GM19467 (cell line): ENCODE data around the gene EFNB2.

Experiments used
- ATAC-seq: cut with Tn5 transposase; IDR thresholded peaks from one replicate; pipeline ENCODE4 v1.9.1; 2021; ENCODE audit warnings: mild to moderate bottlenecking, moderate library complexity; ENCODE audit not compliant: unreplicated experiment

Gene EFNB2

GRCh38 chr13:106526738-106527444 lies 8.6 kb downstream of the EFNB2 start:
- ATAC-seq: no peak

DNA sequence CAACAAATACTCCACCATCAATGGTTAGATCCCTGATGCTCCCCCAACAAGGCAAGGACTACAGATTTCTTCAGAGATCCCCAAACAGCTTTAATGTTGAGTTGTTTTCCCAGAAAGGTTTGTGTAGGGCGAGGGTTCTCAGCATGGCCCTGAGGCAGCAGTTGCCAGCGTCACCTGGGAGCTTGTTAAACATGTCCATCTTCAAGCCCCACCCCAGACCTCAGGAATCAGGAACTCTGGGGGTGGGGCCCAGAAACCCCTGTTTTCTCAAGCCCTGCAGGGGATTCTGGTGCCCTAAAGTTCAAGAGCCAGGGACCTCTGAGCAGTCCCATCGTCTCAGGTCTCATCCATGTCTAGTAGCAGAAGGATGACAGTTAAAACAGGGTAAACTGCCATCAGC lies 9.6 kb downstream of the EFNB2 start:
- ATAC-seq: no peak

DNA sequence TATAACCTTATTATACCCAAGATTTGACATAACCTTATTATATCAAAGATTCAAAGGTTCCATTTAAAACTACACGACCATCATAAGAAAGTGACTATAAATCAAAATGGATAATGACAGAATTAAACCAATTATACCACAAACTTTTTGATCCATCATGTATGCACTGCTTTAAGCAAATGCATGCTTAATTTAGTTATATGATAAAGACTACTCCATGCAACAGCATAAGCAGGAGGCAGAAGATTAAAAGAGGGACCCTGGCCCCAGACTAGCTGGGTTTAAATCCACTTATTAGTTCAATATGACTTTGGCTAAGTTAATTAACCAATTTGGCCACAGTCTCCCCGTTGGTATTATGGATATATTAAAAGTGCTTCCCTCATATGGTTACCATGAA lies 11.4 kb downstream of the EFNB2 start:
- ATAC-seq: no peak

DNA sequence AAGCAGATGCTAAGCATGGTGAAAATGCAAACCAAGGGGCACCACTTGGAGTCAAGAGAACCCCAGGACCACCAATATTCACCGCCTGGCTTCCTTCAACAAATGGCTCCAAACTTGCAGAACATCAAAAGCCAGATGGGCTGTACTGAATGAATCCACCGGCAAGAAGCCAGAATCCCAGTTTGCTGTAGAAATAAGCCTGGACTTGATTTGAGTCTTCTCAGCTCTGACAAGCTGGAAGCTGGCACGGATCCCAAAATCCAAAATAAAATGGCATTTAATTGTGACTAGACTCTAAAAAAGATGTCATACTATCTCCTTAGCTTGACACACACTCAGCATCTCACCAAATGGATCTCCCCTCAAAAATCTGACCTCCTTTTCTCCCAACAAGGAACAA lies 11.9 kb downstream of the EFNB2 start:
- no peak for ATAC-seq

GRCh38 chr13:106522898-106523525 lies 12.4 kb downstream of the EFNB2 start:
- no peak for ATAC-seq

GRCh38 chr13:106522112-106522705 lies 13.3 kb downstream of the EFNB2 start:
- no peak for ATAC-seq

DNA sequence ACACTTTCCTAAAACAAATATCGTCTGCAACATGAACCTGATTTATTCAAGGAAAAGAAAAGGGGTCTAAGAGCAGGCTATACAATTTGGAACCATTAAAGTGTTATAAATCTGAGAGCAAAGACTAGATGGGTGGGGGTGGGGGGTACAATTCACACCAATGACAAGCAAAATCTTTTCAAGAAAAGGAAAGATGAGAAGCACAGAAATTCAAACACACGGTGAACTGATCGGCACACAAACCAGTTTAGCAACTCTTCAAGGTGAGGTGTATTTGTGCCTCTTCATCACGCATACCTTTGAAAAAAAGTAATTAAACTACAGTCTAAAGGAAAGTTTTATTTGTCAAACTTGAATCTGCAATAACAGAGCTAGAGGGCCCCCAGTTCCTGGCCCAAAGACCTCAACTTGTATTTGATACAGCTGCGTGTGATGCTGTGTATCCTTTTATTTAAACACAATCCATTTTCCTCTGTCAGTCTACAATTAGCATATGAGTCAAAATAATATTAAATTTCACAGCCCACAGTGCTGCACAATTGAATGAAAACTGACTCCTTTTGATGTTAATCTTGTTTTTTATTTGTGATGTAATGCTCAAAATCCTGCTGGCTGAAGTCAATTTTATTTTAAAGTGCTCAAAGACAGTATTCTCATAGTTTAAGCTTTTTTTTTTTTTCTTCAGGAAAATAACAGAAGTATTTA lies 14.2 kb downstream of the EFNB2 start:
- ATAC-seq: no peak

GRCh38 chr13:106520251-106521054 lies 15.0 kb downstream of the EFNB2 start:
- no peak for ATAC-seq

DNA sequence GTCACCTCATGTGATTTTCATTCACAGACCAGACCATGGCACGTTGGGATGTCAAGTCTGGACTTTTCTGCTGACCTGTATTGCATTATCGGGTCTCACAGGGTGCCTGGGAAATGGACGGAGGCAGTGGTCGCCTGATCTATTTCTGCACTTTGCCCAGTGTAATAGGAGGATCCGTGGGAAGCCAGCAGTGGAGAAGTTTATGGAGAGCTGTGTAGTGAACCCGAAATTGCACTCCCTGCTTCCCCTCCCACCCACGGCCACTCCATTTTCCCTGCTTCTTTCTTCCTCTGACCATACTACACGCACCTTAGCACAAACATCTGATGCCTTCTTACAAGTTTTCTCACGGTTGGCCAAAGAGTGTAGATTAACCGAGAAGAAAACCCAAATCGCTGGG lies 16.9 kb downstream of the EFNB2 start:
- ATAC-seq: no peak

GRCh38 chr13:106517109-106517847 lies 18.2 kb downstream of the EFNB2 start:
- no peak for ATAC-seq

DNA sequence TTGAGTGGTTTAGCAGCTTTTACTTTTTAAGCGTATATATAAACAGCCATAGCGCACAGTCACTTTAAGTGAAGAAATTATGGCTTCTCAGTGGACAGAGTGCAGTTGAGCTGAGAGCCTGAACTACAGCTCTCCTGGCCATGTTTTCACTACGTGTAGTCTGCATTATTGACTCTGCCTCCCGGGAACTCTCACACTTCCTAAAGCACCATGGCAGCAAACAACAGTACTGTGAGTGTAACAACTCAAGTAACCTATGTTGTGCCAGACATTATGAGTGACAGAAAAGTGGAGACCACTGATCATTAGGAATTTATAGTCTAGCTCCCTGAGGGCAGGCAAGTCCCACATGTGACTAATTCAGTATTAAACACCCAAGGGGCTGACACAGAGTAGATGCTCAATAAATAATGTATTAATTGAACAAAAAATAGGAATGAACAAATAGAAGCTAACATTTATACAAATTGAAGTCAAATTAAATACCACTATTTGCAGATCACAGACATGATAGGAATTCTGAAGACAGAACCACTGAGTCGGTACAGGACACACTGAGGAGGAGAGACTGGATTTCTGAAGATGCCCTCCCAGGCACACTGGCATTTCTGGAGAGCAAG lies 19.7 kb downstream of the EFNB2 start:
- ATAC-seq: no peak

- no peak for ATAC-seq
Measured at GRCh38 chr13:106514928-106515634, 20.4 kb downstream of the EFNB2 start.

DNA sequence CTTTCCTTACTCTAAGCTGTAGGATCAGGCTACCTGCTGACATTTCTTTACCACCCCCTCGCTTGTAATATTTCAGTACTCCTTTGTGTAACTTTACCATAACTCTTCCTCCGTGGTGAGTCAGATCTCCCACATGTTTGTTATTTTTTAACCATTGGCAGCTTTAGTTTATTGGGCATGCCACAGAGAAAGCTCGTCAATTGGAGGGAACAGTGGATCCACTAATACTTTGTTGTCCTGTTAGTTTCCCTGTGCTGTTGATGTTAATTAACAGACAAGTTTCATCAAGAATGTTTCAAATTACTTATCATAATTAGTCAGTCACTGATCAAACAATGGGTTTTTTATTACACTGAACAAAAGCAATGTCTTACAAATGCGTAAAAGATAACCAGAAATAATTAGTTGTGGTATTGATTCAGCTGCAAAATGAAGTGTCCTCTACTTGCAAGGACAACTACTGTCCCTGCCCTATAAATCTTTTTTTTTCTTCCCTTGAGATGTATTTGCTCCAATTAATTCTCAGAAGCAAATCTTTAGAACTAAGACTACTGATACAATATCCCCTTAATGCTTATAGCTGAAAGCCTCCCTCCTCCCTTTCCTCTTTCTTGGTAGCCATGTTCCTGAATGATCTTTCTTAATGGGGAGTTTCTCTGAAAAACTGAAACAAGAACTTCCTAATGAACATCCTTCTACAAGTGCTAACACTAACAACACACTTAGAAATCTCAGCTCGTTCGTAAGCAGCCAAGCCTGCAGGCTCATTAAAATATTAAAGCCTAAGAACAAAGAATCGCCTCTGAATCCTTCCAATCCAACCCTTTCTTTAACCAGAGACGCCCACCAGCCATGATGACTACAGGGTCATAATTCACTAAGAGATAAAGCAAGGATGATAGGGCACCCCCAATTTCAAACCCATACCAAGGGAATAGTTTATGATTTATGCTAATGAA lies 22.2 kb downstream of the EFNB2 start:
- ATAC-seq: no peak

- peak; percentile 57 for ATAC-seq
Measured at GRCh38 chr13:106507560-106508274, 27.7 kb downstream of the EFNB2 start.

DNA sequence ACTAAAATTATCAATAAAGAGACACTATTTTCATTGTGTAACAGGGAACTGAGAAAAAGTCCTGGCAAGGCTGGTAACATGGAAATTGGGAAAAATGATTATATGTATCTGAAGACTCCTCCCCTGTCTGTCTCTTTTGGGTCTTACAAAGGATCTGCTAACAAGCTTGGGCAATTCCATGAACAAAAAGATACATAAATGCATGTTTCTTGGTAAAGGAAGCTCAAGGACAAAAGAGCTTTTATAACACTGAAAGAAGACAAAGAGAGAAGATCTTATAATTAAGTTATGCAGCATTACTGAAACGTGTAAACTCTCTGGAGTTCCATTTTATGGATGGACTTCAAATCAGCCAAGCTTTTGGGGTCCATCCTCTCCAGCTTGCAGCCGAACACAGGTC lies 29.2 kb downstream of the EFNB2 start:
- no peak for ATAC-seq

DNA sequence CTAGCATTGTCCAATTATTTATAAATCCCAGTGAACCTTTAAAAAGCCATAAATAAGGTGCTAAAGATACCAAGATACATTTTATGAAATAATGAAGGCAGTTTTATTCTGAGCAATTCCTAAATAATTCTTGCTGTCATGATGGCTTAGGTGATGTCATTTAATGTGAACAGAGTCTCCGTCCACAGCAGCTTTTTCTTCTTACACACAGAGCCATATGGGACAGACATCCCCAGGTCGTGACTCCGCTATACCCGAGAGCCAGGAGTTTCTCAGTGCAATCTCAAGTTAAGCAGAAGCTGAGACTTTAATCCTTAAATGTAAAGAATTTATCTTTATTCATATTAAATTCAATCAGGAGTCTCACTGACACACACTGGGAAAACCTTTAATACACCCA lies 29.7 kb downstream of the EFNB2 start:
- no peak for ATAC-seq

DNA sequence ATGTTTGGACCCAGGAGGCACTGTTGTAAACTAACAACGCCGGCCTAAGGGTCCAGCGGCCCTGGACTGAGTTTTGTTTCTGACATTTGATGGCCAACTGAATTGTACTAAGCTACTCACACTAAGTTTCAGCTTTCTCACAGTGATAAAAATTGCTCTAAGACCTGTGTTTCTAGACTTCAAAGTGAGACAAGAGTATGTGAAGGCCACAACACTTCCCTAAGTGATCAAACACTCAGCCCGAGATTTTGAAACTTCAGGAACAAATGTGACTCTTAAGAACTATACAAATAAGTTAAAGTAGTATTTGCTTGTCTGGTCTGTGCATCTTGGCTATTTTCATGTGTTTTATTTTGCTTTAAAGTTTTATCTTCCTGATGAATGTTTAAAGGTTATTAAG lies 30.2 kb downstream of the EFNB2 start:
- no peak for ATAC-seq
